Sciatic nerve (tissue), 2 donors: ENCODE data around the gene HNRNPUL2. TPM values are rescaled to one million over a fixed set of nuclear protein-coding genes. Genes with fewer than 3 reads are reported as not detected.

ENCODE experiments used
- ATAC-seq: fragments of 200-7000 bp; cut with Tn5 transposase; one replicate; pipeline ENCODE4 v1.9.1; 2020; ENCODE audit warnings: mild to moderate bottlenecking, moderate library complexity
- DNase-seq: peaks from one replicate; pipeline ENCODE4 v3.0.0-alpha.2; 2020; ENCODE audit warnings: low spot score
- intact Hi-C: fragments of 100-400 bp; cut with DNase I; formaldehyde crosslinking; loops from one replicate; pipeline ENCODE4 v1.14.2; 2022
- total RNA-seq: library from RNA; stranded (reverse); fragmentation: NEBNext Ultra II Directional; extraction: Animal tissue kit (Norgen Biotek cat#: 25700); gene quantifications from one replicate; pipeline ENCODE4 v1.2.1, GENCODE V29; 2021
- donor health status: DM: no; HTN: no; CAD: no.
- donor health status: DM: no; HTN: no; CAD: no.

HNRNPUL2 gene
- total RNA-seq, 1 donor from 2014 or later = 51.2 TPM

DNA sequence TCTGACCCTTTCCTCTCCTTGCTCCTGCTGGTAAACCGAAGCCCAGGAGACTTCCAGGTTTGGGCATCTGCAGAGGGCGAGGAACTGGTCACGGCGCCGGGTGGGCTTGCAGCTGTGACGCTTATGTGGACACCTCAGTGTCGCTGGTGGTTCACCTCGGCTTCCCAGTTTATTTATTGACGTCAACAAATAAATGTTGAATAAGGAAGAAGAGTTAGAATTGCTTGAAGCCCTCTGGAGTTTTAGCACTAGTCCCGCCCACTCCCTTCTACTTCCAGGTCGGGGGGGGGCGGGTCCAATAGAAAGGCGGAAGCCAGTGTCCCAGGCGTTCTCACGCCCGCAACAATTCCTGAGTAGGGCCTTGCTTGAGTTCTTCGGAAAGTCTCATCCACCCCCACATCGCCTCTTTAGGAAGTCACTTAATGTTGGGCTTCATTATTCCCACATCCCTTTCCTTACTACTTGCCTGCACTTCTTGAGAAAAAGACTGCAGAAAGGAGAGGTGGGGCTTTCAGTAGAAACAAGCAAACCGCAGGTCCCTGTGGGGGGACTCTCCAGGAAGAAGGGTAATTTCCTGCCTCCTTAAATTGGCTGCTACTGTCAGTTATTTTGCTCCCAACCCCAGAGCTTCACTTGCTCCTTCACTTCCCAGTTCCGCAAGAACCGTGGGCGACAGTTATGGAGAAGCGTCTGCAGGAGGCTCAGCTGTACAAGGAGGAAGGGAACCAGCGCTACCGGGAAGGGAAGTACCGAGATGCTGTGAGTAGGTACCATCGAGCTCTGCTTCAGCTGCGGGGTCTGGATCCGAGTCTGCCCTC is 1.1 kb upstream of the HNRNPUL2 start, which contains the start of gene TTC9C:
Gene TTC9C, plus strand, starts transcription at position 316 of the 818 bp plus-strand sequence. Its CDS starts 363 bp downstream, at position 679.
- ATAC-seq (peak; percentile 87), DNase-seq (peak; percentile 92)
- intact Hi-C loops = no loop called here

DNA sequence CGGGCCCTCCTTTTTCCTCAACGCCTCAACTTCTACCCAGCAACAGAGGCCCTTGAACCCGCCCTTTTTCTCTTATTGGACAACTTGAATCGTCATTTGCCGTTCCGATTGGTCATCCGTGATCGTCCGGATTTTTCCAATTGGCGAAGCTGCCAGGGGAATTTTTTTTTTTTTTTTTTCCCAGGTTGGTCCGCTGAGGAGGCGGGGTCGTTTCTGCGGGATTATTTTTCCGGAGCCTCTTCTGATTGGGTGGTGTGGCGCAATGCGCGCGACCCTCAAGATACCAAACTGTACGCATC is 564 bp upstream of the HNRNPUL2 start:
- intact Hi-C loops = no loop called here
- peak; percentile 91 for ATAC-seq
- DNase-seq = no peak

GRCh38 chr11:62726915-62727164 is 417 bp downstream of the HNRNPUL2 start:
- DNase-seq (no peak), ATAC-seq (no peak)
- intact Hi-C loops = no loop called here

DNA sequence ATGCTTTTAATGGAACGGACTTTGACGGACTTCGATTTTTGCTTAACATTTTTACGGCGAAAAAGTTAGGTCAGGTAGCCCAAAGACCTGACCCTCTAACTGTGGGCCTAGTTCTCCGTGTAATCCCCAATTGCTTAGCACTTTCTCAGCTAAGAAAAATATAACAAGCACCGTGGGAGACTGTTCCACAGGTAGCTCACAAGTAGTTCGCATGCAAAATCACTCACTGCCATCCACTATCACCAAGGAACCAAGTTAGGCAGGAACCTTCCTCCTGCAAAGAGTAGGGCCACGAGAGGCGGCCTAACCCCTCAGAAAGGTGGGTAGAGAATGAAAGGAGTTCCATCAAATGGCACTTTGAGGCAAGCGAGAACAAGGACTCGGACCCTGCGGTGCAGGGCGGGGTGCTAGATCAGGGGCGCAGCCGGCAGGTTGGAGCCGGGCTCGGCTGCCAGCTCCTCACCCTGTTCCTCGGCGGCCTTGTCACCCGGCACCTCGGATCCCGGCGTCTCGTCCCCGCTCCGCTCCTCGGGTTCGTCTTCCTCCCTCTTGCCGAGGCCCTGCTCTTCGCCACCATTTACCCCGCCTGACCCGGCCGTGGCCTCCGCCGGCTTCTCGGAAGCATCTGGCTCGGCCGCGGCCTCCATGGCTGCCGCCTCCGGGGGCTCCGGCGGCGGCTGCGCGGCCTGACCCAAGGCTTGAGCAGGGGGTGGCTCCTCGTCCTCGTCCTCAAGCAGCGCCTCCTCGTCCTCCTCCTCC is 922 bp downstream of the HNRNPUL2 start:
- no peak for DNase-seq
- intact Hi-C loops = no loop called here

DNA sequence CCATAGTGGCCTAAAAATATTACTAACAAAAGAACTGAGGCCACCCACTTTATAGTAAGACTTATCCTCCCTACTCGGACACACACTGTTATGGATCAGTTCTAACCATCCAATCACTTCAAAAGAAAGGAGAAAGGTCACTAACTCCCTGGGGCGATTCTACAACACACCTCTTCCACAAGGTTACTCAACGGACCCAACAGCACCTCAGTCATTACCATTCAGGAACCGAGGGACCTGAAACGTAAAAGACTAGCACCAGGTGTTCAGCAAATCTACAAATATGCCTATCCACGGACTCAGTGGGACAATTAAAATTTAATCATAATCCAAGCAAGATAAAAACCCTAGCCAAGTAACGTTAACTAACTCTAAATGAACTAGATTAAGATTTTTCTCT is 1.6 kb downstream of the HNRNPUL2 start:
- DNase-seq = no peak

More for the DNA sequence above, 922 bp downstream of the HNRNPUL2 start:
- no peak for ATAC-seq

GRCh38 chr11:62724171-62724570 is 3.1 kb downstream of the HNRNPUL2 start:
- intact Hi-C loops = no loop called here
- ATAC-seq (no peak), DNase-seq (peak; percentile 18)

More for the DNA sequence above, 1.6 kb downstream of the HNRNPUL2 start:
- intact Hi-C loops = no loop called here
- ATAC-seq = no peak

DNA sequence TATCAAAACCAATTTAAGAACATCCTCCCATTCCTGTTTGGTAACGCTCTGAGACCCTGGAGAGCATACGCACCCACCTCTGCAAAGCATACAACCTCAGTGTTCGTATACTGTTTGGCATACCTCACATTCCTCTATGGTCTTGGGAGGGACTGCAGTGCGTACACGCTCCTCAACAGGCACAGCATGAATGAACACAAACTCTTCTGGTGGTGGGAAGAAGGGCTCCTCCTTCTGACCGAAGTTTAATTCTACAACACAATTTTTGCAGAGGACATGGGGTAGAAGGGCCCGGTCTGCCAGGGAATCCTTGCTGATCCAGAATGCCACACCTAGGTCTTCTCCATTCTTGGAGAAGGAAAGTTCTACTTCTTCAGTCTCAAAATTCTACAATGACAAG is 5.3 kb downstream of the HNRNPUL2 start:
- intact Hi-C loops = no loop called here
- DNase-seq (peak; percentile 5), ATAC-seq (no peak)

GRCh38 chr11:62719302-62719978 is 7.8 kb downstream of the HNRNPUL2 start:
- intact Hi-C loops = no loop called here
- DNase-seq (peak; percentile 1), ATAC-seq (no peak)

DNA sequence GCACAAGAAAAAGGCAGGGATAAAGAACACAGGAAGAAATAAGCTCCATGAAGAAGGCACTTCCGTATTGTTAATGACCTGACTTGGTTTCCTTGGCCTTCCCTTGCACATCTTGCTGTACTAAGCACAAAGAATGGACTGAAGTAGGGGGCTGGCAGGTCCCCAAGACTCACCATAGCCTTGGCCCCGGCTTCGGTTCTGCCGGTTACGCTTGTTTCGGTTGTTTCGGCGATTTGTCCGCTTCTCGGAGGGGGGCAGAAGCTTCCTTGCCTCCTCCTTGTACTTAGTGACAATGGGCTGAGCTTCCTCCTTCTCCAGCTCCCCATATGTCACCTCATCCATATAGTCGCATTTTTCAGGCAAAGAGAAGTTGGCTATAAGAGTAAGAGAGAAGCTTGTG is 10.4 kb downstream of the HNRNPUL2 start:
- intact Hi-C loops = no loop called here
- no peak for DNase-seq
- no peak for ATAC-seq

DNA sequence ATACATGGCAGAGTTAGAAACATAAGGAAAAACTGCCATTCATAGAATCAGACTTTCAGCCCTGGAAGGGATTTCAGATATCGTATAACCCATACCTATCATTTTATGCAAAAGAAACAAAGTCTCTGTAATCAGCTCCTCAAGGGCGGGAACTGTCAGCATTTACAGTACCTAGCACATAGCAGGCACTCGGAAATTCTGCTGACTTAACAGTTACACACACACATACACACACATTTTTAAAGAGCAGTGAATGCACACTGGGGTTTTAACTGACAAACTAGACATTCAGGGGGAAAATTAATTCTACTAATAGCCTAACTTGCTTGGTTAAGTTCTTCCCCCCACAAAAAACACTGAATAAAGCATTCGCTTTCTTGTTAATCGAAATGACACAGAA is 11.1 kb downstream of the HNRNPUL2 start:
- ATAC-seq (no peak), DNase-seq (no peak)
- intact Hi-C loops = no loop called here

DNA sequence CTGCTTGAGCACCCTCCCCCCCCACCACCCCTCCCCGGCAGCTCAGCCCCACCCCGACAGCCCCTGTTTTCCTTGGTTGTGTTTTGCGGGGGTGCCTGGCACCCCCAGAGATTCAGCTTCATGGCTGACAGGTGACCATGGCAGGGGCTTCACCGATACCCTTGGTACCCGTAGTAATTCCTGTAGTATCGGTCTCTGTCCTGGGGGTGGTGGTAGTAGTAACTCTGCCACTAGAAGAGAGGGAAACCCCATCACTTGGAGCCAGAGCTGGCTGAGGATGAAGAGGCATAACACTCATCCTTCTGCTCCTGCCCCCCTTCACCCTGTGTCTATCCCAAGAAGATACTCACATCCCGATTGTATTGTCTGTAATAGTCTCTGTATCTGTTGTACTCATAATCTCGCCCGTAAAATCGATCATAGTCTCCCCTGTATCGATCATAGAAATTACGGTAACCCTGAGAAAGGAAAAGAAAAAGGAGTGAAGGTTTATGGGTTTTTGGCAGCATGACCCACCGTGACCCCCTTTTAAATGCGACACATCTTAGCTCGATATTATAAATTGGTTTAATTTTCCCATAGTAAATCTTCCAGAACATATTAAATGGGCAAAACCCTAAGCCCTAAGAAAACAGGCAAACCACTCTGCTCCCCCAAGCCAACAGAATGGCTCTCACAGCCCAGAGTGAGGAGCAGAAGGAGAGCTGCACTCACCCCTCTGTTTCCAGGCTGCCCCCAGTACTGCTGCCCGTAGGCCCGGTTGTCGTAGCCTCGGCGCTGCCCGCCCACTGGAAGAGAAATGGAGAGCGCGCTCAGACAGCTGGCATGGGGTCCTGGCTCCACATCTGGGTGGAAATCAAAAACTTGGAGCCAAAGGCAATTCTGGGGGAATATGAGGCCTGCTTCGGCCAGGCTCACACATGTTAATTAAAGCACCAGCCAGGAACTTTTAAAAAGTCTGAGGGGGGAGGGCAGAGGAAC is 11.8 kb downstream of the HNRNPUL2 start:
- ATAC-seq (no peak), DNase-seq (peak; percentile 13)
- intact Hi-C loops = no loop called here

GRCh38 chr11:62713343-62713742 is 13.9 kb downstream of the HNRNPUL2 start:
- DNase-seq (peak; percentile 19), ATAC-seq (no peak)
- intact Hi-C loops = no loop called here

GRCh38 chr11:62712861-62713260 is 14.4 kb downstream of the HNRNPUL2 start:
- ATAC-seq (no peak), DNase-seq (no peak)
- intact Hi-C loops = no loop called here

DNA sequence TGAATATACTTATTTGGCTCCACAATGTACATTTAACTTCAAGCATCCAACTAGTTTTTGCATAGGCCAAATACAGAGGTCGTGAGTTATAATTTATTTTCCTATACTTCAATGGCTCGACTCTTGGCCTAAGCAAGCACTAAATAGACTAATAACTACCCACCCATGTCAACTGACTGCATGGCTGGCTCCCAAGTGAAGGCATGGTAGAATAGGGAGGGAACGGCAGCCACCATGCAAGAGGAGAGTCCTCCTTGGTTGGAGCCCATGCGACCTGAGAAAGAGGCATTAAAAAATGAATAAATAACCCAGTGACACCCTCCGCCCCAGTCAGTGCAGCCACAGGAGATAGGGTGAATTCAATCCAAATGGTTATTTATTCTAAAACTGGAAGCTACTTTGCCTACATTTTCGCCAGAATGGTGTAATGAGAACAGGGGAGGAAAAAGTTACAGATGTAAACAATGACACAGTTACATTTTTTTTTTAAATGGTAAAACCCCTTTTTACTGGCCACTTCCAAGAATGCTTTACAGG is 14.9 kb downstream of the HNRNPUL2 start:
- intact Hi-C loops = no loop called here
- peak; percentile 13 for DNase-seq
- ATAC-seq = no peak

DNA sequence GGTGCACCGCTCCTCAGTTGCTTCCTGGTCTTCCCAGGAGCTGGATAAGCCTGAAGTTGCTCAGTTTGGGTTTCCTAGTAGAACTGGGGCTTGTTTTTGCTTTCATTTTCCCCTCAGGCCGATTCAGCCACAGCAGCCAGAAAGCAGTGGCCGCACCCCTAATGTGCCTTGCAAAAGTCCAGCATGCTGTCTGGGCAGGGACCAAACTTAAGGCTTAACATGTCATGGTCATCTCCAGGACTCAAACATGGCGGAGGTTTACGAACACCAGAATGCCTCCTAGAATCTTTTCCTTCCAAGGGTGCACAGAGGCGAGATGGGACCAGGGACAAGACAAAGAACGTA is 17.3 kb downstream of the HNRNPUL2 start:
- intact Hi-C loops = no loop called here
- no peak for DNase-seq
- ATAC-seq = no peak

- intact Hi-C loops = no loop called here
- ATAC-seq (peak; percentile 94), DNase-seq (peak; percentile 98)
Observed at GRCh38 chr11:62709247-62710000, 17.8 kb downstream of the HNRNPUL2 start.

DNA sequence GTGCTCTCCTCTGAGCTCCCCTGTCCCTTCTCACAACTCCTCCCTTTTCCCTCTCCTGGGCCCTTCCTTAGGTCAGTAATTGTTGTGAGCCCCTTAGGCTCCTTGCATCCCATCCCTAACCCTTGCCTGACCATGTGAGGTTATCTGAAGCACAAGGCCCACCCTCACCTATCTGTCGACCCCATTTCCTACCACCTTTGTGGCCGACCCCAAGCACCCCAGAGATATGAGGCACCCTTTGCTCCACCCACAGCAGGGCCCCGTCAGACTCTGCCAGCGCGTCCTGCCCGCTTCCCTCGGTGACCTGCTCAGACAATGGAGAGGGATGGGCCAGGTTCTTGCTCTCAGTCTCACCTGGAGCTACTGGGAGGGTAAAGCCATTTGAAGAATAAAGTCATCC is 18.5 kb downstream of the HNRNPUL2 start:
- ATAC-seq = peak; percentile 0
- DNase-seq = no peak
- intact Hi-C loops = no loop called here

DNA sequence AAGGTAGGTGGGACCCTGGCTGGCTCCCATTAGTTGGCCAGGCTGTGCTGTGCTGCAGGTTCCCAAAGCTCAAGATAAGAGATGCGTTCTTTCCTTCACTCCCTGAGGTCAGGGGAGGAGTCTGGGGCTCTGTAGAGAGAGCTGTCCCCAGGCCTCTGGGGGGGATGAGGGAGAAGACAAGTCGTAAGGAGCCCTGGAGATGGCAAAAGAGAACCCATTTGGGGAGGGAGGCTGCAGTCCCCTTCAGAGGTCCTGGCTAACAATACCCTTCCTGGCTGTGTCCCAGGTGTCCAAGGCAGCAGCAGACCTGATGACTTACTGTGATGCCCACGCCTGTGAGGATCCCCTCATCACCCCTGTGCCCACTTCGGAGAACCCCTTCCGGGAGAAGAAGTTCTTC is 18.9 kb downstream of the HNRNPUL2 start:
- intact Hi-C loops = no loop called here
- no peak for DNase-seq
- no peak for ATAC-seq
